Amniotic stem cell (primary cell): ENCODE data around the gene SEPHS2.
A peak's percentile ranks its signal among the peaks of the same experiment; 100 is the strongest.
"Not testable (repeated sequence)": the region's sequence is repeated elsewhere in the genome, so short reads cannot be mapped to it uniquely, and the experiment has no call there.

Experiments
- DNase-seq: peaks from one replicate; lab custom pipeline; 2025; lab: John Stamatoyannopoulos, UW

Gene SEPHS2

DNA sequence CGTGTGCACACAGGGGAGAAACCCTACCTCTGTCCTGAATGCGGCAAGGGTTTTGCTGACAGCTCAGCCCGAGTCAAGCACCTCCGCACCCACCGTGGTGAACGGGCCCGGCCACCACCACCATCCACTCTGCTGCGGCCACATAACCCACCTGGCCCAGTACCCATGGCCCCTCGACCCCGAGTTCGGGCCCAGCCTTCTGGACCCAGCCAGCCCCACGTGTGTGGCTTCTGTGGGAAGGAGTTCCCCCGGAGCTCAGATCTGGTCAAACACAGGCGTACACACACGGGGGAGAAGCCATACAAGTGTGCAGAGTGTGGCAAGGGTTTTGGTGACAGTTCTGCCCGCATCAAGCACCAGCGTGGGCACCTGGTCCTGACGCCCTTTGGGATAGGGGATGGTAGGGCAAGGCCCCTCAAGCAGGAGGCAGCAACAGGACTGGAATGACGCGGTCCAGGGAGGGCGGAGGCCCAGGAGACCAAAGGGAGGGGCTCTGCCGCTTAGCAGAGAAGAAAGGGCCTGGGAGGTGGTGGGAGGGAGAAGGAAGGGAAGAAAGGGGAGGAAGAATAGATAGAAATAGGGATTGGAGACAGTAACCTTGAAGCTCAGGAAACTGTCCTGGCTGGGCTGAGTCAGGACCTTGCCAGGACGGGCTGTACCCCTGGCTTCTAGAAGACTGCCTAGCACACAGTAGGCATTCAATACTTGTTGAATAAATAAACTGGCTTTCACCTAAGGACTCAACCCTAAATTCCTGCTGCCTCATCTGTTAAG is 46.8 kb downstream of the SEPHS2 start:
- DNase-seq = no peak

DNA sequence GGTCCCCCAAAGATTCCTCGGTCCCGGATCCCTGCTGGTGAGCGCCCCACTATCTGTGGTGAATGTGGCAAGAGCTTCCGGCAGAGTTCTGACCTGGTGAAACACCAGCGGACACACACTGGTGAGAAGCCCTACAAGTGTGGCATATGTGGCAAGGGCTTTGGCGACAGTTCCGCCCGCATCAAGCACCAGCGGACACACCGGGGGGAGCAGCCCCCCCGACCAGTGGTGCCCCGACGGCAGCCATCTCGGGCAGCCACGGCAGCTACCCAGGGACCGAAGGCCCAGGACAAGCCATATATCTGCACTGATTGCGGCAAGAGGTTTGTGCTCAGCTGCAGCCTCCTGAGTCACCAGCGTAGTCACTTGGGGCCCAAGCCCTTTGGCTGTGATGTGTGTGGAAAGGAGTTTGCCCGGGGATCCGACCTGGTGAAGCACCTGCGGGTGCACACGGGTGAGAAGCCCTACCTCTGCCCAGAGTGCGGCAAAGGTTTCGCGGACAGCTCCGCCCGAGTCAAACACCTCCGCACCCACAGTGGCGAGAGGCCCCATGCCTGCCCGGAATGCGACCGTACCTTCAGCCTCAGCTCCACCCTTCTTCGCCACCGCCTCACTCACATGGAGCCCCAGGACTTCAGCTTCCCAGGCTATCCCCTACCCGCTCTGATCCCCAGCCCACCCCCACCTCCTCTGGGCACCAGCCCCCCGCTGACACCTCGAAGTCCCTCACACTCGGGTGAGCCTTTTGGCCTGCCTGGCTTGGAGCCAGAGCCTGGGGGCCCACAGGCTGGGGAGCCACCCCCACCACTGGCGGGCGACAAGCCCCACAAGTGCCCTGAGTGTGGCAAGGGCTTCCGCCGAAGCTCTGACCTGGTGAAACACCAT is 47.7 kb downstream of the SEPHS2 start:
- no peak for DNase-seq

DNA sequence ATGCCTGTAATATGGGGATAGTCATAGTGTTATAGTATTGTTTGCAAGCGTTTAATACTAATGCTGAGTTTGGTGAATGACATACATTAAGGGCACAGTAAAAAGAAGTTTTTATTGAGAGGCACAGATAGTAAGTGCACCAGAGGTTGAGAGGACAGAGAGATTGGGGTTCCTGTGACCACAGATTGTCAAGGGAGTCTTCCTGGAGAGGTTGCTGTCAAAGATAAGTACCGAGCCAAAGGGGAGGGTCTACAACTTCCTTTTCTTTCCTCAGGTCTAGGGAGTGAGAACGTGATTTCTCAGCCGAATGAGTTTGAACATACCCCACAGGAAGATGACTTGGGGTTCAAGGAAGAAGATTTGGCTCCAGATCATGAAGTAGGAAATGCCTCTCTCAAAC is 48.6 kb downstream of the SEPHS2 start:
- no peak for DNase-seq

DNA sequence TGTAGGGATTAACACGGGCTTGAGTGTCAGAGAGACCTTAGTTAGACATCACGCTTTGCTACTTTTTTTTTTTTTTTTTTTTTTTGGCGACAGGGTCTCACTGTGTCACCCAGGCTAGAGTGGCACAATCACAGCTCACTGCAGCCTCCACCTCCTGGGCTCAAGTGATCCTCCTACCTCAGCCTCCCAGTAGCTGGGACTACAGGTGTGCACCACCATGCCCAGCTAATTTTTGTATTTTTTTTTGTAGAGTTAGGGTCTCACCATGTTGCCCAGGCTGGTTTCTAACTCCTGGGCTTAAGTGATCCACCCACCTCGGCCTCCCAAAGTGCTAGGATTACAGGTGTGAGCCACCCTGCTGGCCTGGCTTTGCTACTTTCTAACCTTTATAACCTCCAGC is 49.0 kb downstream of the SEPHS2 start:
- not testable (repeated sequence) for DNase-seq

DNA sequence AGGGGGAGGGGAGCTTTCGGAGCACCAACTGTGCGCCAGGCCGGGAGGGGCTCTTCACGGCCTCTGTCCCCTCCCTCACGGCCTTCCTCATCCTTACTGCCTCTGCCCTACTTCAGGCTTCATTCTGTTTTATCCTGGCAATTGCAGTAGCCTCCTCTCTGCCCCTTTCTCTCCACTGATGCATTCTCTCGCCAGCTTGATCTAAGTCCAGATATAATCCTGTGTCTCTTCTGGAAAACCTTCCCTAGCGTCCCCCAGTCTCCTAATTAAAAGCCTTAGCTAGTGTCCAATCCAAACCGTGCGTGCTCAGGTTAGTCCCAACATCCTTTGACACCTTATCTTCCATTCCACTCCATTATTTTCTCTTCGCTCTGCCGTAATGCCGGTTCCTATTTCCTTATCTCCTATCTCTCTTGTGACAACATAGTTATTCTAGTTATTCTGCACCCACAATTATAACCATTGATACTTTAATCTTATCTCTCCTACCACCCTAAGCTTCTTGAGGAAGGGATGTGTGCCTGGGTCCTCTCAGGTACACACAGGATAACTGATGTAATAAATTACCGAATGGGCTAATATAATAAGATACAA is 49.6 kb downstream of the SEPHS2 start:
- DNase-seq = no peak

DNA sequence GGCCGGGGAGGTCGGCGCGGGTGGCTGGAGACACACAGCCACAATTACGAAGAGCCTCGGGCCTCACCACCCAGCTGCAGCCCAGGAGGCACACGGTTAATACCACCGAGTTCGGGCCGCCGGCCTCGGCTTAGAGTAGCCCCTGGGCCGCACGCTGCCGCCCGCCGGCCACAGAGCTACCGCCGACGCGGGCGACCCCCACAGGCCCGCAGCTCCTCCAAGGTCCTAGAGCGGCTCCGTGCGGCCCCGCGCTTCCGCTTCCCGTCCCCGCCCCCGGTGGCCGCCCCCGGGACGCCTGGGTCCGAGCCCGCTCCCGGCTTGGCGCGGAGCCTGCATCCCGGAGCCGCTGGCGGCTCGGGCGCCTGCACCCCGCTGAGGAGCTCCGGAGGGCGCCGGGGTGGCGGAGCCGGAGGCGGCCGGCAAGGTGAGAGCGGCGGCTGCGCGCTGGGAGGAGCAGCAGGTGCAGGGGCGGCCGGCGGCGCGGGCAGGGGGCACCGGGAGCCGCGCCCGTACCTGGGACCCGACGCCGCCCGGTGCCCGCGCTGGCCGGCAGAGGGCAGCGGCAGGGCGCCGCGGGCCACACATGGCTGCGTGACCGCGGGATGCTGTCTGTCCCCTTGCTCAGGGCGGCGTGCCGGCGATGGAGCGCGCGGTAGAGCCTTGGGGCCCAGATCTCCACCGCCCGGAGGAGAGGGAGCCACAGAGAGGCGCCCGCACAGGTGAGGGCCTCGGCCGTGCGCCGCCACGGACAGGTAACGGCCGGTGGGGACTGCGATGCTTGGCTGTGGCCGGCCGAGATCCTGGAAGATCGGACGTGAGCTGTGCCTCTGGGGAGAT is 50.3 kb downstream of the SEPHS2 start, which contains the start of gene ZNF48:
TSS of gene ZNF48 (plus strand) at position 266 of the 837 bp plus-strand sequence. CDS start at position 641, 375 bp downstream.
- DNase-seq = peak; percentile 45

DNA sequence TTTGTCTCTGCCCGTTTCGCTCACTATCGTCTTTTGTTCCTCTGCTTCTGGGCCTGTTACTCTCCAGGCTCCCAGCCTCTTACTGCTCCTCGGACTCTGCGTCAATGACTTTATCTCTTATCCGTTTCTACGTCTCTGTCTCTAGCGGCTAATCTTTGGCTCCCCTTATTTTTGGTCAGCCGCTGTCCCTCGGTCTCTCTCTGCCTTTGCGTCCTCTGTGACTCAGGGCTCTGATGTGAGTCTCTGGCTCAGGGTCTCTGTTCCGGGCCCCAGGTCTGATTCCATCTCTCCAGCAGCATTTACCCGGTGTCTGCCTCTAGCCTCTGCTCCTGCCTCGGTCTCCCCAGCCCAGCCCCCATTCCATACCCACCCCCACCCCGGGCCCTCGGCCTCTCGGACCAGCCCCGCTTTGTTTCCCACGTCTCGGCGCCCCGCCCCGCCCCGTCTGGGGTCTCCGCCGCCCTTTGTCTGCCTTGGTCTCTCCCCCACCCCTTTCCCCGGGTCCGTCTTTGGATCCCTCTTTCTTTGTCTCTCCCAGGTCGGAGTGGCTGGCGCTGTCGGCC is 51.0 kb downstream of the SEPHS2 start:
- no peak for DNase-seq
